Epithelial cell of esophagus (primary cell): ENCODE results near the gene CENPL.
A peak's percentile ranks its signal among the peaks of the same experiment; 100 is the strongest.

Source experiments
- DNase-seq: peaks from one replicate; pipeline ENCODE4 v3.0.0; 2010; ENCODE audit warnings: low read depth
- H3K4me3 ChIP-seq: 2 replicates; pipeline ENCODE4 v1.5.1; 2011; ENCODE audit warnings: mild to moderate bottlenecking, low read length, control low read depth
- TF ChIP-seq, protein P1 (sequence below): IDR thresholded peaks from 2 replicates; pipeline ENCODE4 v1.5.1; 2011; ENCODE audit warnings: low read depth, mild to moderate bottlenecking, low read length, control low read depth, inconsistent platforms; ENCODE audit not compliant: insufficient read depth; ENCODE audit errors: missing control alignments

The CENPL gene

GRCh38 chr1:173867753-173868265 is 43.1 kb upstream of the CENPL start, which contains the start of gene GAS5:
Gene GAS5, minus strand, starts transcription at chr1:173867989.
- DNase-seq: peak; percentile 100
- peak within 1 kb of the TSS; percentile 99 for H3K4me3 ChIP-seq
- TF ChIP-seq, protein P1, sequence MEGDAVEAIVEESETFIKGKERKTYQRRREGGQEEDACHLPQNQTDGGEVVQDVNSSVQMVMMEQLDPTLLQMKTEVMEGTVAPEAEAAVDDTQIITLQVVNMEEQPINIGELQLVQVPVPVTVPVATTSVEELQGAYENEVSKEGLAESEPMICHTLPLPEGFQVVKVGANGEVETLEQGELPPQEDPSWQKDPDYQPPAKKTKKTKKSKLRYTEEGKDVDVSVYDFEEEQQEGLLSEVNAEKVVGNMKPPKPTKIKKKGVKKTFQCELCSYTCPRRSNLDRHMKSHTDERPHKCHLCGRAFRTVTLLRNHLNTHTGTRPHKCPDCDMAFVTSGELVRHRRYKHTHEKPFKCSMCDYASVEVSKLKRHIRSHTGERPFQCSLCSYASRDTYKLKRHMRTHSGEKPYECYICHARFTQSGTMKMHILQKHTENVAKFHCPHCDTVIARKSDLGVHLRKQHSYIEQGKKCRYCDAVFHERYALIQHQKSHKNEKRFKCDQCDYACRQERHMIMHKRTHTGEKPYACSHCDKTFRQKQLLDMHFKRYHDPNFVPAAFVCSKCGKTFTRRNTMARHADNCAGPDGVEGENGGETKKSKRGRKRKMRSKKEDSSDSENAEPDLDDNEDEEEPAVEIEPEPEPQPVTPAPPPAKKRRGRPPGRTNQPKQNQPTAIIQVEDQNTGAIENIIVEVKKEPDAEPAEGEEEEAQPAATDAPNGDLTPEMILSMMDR: no peak

- H3K4me3 ChIP-seq: peak overlapping the region; percentile 99
- DNase-seq: no peak
- TF ChIP-seq, protein P1: no peak
Measured at GRCh38 chr1:173867141-173867752, 42.6 kb upstream of the CENPL start.

- H3K4me3 ChIP-seq: peak overlapping the region; percentile 99
- no peak for DNase-seq
- TF ChIP-seq, protein P1: no peak
Measured at GRCh38 chr1:173866413-173867115, 41.9 kb upstream of the CENPL start.

DNA sequence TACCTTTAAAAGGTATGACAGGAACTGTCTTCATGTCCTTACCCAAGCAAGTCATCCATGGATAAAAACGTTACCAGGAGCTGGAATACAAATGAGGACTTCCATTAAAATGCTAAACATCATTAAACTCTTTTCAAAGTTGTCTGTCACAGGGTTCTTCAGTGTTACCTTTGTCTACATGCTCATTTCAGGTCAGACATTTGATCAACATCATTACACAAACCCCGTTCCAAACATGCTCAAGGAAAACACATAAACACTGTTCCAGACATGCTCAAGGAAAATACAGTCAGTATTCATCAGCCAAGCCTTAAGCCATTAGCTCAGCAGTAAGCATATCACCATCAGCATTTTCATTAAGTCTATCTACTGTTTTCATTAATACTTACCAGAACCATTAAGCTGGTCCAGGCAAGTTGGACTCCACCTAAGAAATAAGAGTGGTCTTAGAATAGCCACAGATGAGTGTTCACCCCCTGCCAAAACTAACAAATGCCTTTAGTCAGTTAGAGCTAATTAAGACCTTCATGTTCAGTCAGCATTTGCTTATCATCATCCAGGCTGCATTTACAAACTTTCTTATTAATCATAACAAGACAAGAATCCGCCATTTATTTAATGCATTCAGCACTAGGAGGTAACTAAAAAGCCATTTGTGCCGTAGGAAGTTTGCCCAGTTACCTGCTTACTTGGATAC is 40.9 kb upstream of the CENPL start:
- peak overlapping the region; percentile 99 for H3K4me3 ChIP-seq
- TF ChIP-seq, protein P1: no peak
- DNase-seq: no peak

DNA sequence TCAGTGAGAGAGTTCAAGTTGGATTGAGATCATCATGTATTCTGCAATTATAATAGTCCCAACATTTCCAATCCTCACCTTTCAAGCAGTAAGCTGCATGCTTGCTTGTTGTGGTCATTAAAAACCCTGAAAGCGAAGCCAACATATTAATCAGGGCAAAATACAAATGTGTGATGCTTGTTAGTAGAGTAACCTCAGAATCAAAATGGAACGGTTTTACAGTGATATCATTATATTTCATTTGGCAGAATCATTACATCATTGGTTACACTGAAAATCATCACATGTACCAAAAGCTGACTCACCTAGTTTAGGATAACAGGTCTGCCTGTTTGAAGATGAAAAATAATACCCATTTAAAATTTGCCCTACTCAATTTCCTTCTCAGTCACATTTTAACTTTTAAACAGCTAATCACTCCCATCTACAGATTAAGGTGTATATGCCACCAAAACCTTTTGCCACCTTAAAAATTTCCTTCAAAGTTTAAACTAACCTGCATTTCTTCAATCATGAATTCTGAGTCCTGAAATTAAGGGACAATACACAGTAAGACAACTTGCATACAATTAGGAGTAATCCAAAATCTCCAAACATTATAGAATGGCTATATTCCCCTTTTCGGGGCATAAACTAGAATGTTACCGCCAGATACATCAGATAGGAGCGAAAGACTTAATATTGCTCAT is 39.6 kb upstream of the CENPL start:
- peak overlapping the region; percentile 99 for H3K4me3 ChIP-seq

More for the DNA sequence above, 39.6 kb upstream of the CENPL start:
- no peak for DNase-seq
- TF ChIP-seq, protein P1: no peak
